ENCODE results near the gene PLSCR5. TPM values are rescaled to one million over a fixed set of nuclear protein-coding genes. Genes with fewer than 3 reads are reported as not detected.

Gene PLSCR5
- total and polyA plus RNA-seq, 2 experiments from 2014 or later = not detected

GRCh38 chr3:146537603-146538002, 67.5 kb downstream of the PLSCR5 start:
- Histone ChIP-seq H3K79me2 (replicated peaks; ENCODE audit: insufficient read depth) (peaks cover 66% of the 10 kb centered on the region), H3K27me3 (ENCODE audit: insufficient read depth) (no peaks in the 10 kb centered on the region), H2AFZ (no peak overlapping the region), H3K4me2 (no peak overlapping the region), H3K4me1 (ENCODE audit: insufficient read depth) (peaks cover 37% of the 10 kb centered on the region), H3K9me2 (ENCODE audit: insufficient read depth) (no peaks in the 10 kb centered on the region), H3K36me3 (ENCODE audit: insufficient read depth) (peaks cover 13% of the 10 kb centered on the region), H3F3A (replicated peaks; ENCODE audit: low read depth) (no peaks in the 10 kb centered on the region), H4K20me1 (replicated peaks; ENCODE audit: insufficient read depth) (peaks cover 4% of the 10 kb centered on the region; the same call in 1 of the 2 replicates), H3K27ac (ENCODE audit: low read depth) (no peak overlapping the region), H3K4me3 (no peak overlapping the region)
- TF ChIP-seq POLR2AphosphoS5 (IDR thresholded peaks at IDR 0.05; ENCODE audit: low read depth) (no peak), CREB1 (CRISPR knock-in tag; IDR thresholded peaks at IDR 0.05; ENCODE audit: low read depth) (no peak), REST (IDR thresholded peaks at IDR 0.05; ENCODE audit: unreplicated experiment) (no peak), ETS1 (IDR thresholded peaks at IDR 0.05) (no peak), ZNF114 (CRISPR knock-in tag; IDR thresholded peaks at IDR 0.05) (no peak), NANOG (IDR thresholded peaks at IDR 0.05; ENCODE audit: borderline replicate concordance) (no peak), CTCF (conservative IDR thresholded peaks at IDR 0.05; ENCODE audit: low read depth in 2 of 2) (no peak), STAT1 (IDR thresholded peaks at IDR 0.05; ENCODE audit: unreplicated experiment) (no peak), JUNB (IDR thresholded peaks at IDR 0.05; ENCODE audit: unreplicated experiment) (no peak), EZH2 (IDR thresholded peaks at IDR 0.05; ENCODE audit: low read depth, unreplicated experiment) (no peak), ZNF331 (CRISPR knock-in tag; IDR thresholded peaks at IDR 0.05; ENCODE audit: low read depth) (no peak), ZNF462 (CRISPR knock-in tag; IDR thresholded peaks at IDR 0.05) (no peak), EZH2phosphoT487 (IDR thresholded peaks at IDR 0.05; ENCODE audit: unreplicated experiment) (no peak)
- Mint-ChIP-seq H3K36me3 (ENCODE audit: low read depth) (peaks cover 37% of the 10 kb centered on the region), H3K4me3 (no peak overlapping the region), H3K9me3 (peaks cover 16% of the 10 kb centered on the region), H3K27ac (no peak overlapping the region), H3K27me3 (ENCODE audit: insufficient read depth, low read depth, poor library complexity) (no peaks in the 10 kb centered on the region), H3K4me1 (peaks cover 27% of the 10 kb centered on the region)
- ATAC-seq (no peak), DNase-seq (ENCODE audit: low spot score) (no peak)

All from GM23338 (cell line).